ENCODE results near the gene KRT83.

Gene KRT83
- 0 reads per million in 2 experiments for total RNA-seq

DNA sequence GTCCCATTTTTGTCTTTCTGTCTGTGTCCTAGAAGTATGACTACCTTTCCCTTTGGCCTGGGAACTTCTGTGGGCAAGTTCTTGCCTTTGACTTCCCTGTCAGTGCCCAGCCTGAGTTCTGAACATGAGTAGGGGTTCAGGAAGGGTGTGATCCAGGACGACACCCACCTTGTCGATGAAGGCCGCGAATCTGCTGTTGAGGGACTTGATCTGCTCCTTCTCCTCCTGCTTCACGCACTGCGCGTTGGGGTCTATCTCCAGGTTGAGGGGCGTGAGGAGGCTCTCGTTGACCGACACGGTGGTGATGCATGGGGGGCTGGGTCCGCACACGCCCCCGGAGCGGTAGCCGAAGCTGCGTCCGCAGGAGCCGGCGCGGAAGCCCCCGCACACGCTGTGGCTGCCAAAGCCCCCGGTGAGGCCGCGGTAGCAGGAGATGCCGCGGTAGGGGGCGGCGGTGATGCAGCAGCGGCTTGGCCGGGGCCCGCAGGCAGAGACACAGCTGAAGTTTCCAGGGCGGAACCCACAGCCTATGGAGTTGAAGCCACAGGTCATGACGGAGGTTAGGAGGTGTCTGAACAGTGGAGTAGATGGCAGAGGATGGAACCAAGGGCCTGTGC lies at the start of gene KRT83:
KRT83 (minus strand) TSS at position 615 of the 617 bp plus-strand sequence; CDS start at position 552, 63 bp downstream.
- DNase-seq (ENCODE audit: low read depth): no peak

GRCh38 chr12:52369809-52370208 lies 48.6 kb upstream of the KRT83 start:
- DNase-seq (ENCODE audit: low read depth): no peak

DNA sequence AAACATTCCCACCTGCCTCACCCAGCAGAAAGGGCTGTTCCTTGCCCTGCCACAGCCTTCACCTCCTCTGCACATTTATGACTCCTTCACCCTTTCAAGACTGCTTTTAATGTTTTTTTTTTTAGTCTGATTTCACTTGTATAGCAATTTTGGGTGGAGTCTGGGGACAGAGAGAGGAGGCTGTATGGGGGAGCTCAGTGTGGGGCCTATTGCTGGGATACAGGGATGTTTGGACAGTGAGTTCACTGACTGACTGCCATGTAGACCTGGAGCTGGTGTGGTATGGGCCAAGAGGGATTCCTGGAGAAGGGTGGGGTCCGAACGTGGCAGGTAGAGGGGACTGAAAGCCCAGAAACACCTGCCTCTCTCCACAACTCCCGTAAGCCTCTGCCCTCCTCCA lies 48.0 kb upstream of the KRT83 start:
- no peak for DNase-seq (ENCODE audit: low read depth)

GRCh38 chr12:52368508-52368907 lies 47.3 kb upstream of the KRT83 start:
- no peak for DNase-seq (ENCODE audit: low read depth)

DNA sequence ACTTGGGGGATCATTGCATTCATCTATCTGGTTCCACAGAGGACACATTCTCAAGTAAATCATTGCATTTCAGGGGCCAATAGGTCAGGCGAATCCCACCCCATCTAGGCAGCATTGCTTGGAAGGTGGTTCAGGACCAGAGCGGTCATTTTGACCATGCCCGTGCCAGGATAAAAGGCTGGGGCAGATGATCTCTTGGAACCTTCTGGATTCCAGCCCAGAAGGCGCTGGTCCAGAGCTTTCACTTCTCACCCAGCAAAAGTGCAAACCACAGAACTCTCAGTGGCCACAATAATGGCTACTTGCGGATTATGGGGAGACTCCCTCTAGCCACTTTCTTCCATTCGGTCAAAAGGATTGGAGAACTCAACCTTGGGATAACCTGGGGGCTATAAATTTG lies 46.7 kb upstream of the KRT83 start:
- DNase-seq (ENCODE audit: low read depth): no peak

DNA sequence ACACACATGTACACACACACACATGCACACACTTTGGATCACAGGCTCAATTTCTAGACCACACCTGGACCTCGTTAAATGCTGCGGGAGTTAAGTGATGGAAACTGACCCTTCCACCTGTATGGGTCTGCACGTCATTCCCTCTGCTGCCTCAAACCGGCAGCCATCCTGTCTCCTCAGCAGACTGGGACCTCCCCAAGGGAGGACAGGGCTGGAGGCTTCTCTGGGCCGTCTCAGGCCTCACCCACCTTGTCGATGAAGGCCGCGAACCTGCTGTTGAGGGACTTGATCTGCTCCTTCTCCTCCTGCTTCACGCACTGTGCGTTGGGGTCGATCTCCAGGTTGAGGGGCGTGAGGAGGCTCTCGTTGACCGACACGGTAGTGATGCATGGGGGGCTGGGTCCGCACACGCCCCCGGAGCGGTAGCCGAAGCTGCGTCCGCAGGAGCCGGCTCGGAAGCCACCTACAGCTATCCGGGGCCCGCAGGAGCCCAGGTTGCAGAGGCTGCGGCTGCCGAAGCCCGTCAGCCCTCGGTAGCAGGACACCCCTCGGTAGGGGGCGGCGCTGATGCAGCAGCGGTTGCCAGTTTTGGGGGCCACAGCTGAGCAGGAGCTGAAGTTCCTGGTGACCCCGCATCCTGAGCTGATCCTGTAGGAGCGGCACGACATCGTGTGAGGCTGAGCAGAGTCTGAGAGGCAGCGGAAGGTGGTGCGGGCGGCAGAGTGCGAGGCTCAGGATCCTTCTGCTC lies 45.7 kb upstream of the KRT83 start, which contains the start of gene KRT85:
KRT85 (minus strand) TSS at position 744 of the 748 bp plus-strand sequence; CDS start at position 668, 76 bp downstream.
- DNase-seq (ENCODE audit: low read depth): no peak

GRCh38 chr12:52364901-52365489 lies 43.8 kb upstream of the KRT83 start:
- DNase-seq (ENCODE audit: low read depth): no peak

GRCh38 chr12:52364061-52364460 lies 42.9 kb upstream of the KRT83 start:
- no peak for DNase-seq (ENCODE audit: low read depth)

GRCh38 chr12:52363111-52363679 lies 42.0 kb upstream of the KRT83 start:
- no peak for DNase-seq (ENCODE audit: low read depth)

DNA sequence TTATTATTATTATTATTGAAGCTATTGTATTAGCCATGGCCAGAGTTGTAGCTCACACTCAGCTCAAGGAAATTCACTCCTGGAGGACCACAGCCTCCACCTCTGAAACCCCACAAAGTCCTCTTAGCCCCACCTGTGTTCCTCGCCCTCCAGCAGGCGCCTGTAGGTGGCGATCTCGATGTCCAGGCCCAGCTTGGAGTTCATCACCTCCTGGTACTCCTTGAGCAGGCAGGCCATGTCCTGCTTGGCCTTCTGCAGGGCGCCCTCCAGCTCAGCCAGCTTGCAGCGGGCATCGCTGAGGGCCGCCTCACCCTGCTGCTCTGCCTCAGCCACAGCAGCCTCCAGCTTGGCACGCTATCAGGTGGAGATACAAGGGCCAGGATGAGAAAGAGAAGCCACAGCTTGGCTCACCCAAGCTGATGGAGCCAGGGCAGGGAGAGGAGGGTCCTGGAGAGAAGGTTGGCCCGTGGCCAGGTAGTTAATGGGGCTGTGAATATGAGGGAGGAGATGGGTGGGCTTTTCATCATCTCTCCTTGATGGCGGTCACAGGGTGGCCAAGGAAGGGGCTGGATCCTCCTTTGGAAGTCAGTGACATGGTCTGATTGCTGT lies 41.0 kb upstream of the KRT83 start:
- no peak for DNase-seq (ENCODE audit: low read depth)

GRCh38 chr12:52361553-52361952 lies 40.4 kb upstream of the KRT83 start:
- no peak for DNase-seq (ENCODE audit: low read depth)

- no peak for DNase-seq (ENCODE audit: low read depth)
Measured at GRCh38 chr12:52360663-52361271, 39.6 kb upstream of the KRT83 start.

DNA sequence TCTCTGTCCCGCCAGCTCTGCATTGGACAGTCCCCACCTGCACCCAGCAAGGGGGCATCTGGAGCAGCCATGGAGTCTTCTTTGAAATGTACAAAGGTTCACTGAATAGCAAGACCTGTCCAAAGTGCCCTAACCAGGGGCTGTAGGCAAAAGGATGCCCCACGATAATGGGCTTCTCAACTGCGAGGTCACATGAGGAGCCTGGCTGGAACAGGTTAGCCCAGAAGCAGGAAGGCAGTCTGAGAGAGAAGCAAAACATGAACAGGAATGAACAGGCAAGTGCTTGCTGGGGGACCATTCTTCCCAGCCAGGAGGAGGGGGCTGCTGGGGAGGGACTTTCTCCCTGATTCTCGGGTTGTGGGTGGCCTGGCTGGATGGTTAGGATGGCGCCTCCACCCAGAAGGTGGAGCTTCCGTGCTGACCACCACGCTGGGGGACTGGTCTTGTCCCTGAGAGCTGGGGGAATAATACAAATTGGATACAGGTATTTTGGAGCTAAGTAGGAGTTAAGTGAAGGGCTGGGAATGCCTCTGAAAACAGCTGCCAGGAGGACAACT lies 39.0 kb upstream of the KRT83 start:
- DNase-seq (ENCODE audit: low read depth): no peak

DNA sequence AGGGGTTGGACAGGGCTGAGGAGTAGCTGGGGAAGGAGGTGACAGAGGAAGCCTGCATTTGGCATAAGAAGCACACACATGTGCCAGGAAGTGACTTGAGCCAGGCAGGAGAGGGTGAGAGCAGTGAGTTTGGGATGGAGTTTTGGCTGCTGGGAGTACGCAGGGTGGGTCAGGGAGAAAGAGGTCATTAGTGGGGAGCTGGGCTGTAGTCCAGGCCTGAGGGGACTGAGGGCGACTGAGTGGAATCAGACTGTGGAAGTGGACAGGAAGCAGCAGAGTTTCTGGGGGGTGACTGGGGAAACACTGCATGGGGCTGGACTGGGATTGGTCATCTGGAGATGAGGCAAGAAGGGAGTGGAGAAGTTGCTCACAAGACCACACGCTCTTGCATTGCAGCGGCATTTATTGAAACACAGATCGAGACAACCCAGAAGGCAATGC lies 38.4 kb upstream of the KRT83 start:
- no peak for DNase-seq (ENCODE audit: low read depth)

DNA sequence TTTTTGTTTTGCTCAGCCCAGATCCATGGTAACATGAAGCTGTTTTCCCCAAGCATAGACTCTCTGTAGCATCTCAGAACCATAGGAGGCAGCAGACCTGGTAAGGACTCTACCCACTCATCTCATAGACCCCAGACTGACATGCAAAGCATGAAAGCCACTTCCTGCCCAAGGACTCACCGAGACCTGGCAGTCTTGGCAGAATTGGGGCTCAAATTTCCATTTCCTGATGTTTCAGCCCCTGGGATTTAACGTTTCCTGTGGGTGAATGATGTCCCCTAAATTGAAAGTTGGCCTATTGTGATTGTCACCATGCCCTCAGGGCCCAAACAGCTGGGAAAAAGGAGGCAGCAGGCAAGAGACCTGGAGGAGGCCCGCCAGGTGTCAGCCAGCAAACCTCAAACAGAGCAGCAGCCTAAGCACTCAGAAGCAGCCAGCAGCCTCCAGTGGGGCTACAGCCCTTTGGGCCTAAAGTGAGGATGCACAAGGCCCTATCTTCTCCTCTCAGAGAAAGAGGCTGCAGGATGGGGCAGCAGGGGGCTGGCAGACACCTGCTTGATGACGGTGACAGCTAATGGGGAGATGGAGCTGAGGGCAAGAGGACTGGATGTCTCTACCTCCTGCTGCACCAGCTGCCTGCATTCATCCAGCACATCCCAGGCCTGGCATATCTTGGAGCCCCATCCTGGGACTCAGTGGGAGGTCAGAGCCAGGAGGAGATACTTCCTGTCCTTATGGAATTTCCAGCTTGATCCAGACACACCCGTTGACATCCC lies 37.6 kb upstream of the KRT83 start:
- no peak for DNase-seq (ENCODE audit: low read depth)

DNA sequence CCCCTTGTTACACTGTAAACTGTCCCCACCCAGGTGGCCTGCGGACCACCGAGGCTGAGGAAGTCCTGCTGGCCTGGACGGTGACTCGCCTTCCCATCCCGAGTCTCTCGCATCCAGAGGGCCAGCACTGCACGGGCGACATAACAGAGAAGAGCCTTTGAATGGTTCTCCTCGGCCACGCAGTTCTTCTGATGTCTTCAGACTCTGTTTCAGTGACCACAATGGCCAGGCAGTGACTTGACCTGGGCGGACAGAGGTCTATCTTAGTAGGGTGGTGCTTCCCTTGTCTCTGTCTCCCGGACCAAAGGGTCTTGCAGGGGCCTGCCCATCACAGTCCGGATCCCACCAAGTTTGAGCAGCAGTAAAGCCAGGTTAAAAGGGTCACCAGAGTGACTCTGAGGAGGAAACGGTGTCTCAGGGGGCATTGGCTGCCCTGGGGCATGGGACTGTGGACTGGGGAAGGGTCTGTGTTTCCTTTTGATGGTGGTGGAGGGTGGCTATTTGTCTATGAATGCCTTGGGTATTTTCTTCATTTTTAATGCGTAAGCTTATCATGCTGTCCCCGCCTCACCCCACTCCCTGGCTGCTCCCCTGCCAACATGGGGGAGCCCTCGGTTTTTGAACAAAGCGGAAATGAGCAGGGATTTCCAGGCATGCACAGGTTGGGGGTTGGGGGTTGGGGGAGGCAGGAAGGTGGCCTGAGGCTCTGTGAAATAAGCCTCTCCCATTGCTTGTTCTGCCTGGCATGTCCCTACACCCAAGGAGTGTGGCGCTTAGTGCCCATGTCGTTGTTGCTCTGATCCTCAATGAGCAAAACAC lies 35.8 kb upstream of the KRT83 start:
- no peak for DNase-seq (ENCODE audit: low read depth)

DNA sequence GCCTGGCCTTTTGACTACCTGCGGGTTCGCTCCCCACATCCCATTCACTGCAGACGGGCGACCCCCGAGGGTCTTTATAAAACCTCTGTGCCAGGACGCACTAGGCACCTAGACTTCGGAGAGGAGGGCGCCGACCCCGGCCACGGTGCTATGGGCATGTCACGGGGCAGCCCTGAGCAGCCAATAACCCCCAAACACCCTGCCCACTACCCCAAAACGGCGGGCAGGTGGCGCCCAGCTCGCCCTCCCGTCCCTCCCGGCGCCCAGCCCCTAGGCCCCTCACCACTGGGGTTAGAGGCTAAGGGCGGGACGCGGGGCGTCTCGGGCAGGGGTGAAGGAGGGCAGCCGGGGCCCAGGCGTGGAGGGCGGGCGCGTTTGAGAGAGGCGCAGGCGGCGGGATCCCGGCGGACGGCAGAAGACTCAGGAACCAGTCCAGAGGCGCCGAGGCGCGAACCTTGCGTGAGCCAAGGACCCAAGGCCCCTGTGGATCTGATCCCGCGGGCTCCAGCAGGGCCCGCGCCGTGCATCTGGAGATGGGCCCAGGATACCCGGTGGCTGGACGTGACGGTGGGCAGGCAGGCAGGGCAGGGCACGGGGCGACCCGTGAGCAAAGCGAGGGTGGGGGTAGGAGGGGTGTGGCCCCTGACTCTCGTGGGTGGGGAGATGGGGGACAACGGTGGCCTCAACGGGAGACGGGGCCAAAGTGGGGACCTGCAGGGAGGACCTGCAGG lies 35.0 kb upstream of the KRT83 start:
- DNase-seq (ENCODE audit: low read depth): no peak

- DNase-seq (ENCODE audit: low read depth): no peak
Measured at GRCh38 chr12:52355176-52355575, 34.0 kb upstream of the KRT83 start.

- no peak for DNase-seq (ENCODE audit: low read depth)
Measured at GRCh38 chr12:52354200-52354599, 33.0 kb upstream of the KRT83 start.

All from T follicular helper cell (primary cell).